HG03575 (cell line): ENCODE data around the gene RNF113B.

Source experiments
- ATAC-seq: cut with Tn5 transposase; IDR thresholded peaks from one replicate; pipeline ENCODE4 v1.9.1; 2021; ENCODE audit not compliant: unreplicated experiment, insufficient number of reproducible peaks, low FRiP score; ENCODE audit errors: extremely low read depth

Gene RNF113B

GRCh38 chr13:98176777-98177608 lies at the start of gene RNF113B:
RNF113B (minus strand) TSS chr13:98177269; CDS start chr13:98177236, 33 bp downstream.
- no peak for ATAC-seq

GRCh38 chr13:98226496-98226895 lies 49.4 kb upstream of the RNF113B start:
- no peak for ATAC-seq

- ATAC-seq: no peak
Observed at GRCh38 chr13:98225036-98225940, 48.2 kb upstream of the RNF113B start.

- no peak for ATAC-seq
Observed at GRCh38 chr13:98224557-98224956, 47.5 kb upstream of the RNF113B start.

GRCh38 chr13:98223741-98224140 lies 46.7 kb upstream of the RNF113B start:
- no peak for ATAC-seq

GRCh38 chr13:98222816-98223215 lies 45.7 kb upstream of the RNF113B start:
- ATAC-seq: no peak

- ATAC-seq: no peak
Observed at GRCh38 chr13:98222081-98222554, 45.0 kb upstream of the RNF113B start.

GRCh38 chr13:98221234-98221633 lies 44.2 kb upstream of the RNF113B start:
- no peak for ATAC-seq

- no peak for ATAC-seq
Observed at GRCh38 chr13:98220271-98220791, 43.3 kb upstream of the RNF113B start.

GRCh38 chr13:98219685-98220084 lies 42.6 kb upstream of the RNF113B start:
- ATAC-seq: no peak

- no peak for ATAC-seq
Observed at GRCh38 chr13:98217597-98217996, 40.5 kb upstream of the RNF113B start.

GRCh38 chr13:98216711-98217285 lies 39.7 kb upstream of the RNF113B start:
- no peak for ATAC-seq

- ATAC-seq: no peak
Observed at GRCh38 chr13:98216135-98216565, 39.1 kb upstream of the RNF113B start.

GRCh38 chr13:98215508-98215907 lies 38.4 kb upstream of the RNF113B start:
- ATAC-seq: no peak

- ATAC-seq: no peak
Observed at GRCh38 chr13:98214707-98215106, 37.6 kb upstream of the RNF113B start.

- ATAC-seq: no peak
Observed at GRCh38 chr13:98214008-98214643, 37.1 kb upstream of the RNF113B start.

GRCh38 chr13:98213354-98213753 lies 36.3 kb upstream of the RNF113B start:
- no peak for ATAC-seq

GRCh38 chr13:98212763-98213162 lies 35.7 kb upstream of the RNF113B start:
- ATAC-seq: no peak

- no peak for ATAC-seq
Observed at GRCh38 chr13:98208606-98209005, 31.5 kb upstream of the RNF113B start.
